Retinal pigment epithelial cell (primary cell): ENCODE measurements around the gene RPUSD2.

ENCODE experiments used
- DNase-seq: peaks from one replicate; pipeline ENCODE4 v3.0.0-alpha.2; 2010; ENCODE audit warnings: low read depth
- H3K4me3 ChIP-seq: 2 replicates; pipeline ENCODE4 v1.5.1; 2011; ENCODE audit warnings: mild to moderate bottlenecking, low read length, control low read depth, moderate library complexity
- CTCF ChIP-seq: conservative IDR thresholded peaks from 2 replicates; pipeline ENCODE4 v1.5.1; 2011; ENCODE audit warnings: low read depth, low read length, control low read depth, inconsistent platforms

Gene RPUSD2

GRCh38 chr15:40618906-40619305 lies 49.8 kb downstream of the RPUSD2 start:
- H3K4me3 ChIP-seq = no peak overlapping the region
- DNase-seq = no peak
- no peak for TF ChIP-seq CTCF

GRCh38 chr15:40623361-40623760 lies 54.3 kb downstream of the RPUSD2 start:
- no peak for TF ChIP-seq CTCF
- no peak overlapping the region for H3K4me3 ChIP-seq
- no peak for DNase-seq
